IMR-90 (cell line): ENCODE data around the gene PITX2. TPM values are rescaled to one million over a fixed set of nuclear protein-coding genes. Genes with fewer than 3 reads are reported as not detected.

ENCODE experiments used
- ATAC-seq: fragments of 200-7000 bp; cut with Tn5 transposase; 2 replicates; pipeline ENCODE4 v1.9.1; 2020; ENCODE audit warnings: low read depth, mild to moderate bottlenecking, moderate library complexity
- BruUV-seq: library from RNA; stranded (reverse); fragments of 400-500 nt; replicated peaks from 2 replicates; lab custom pipeline; 2021; lab: Mats Ljungman, UMichigan
- CTCF ChIA-PET: fragments of 300-600 bp; formaldehyde crosslinking; extraction: SDS; loops from one replicate; lab custom pipeline; 2021; ENCODE audit warnings: antibody characterized with exemption; lab: Yijun Ruan, JAX
- POLR2A ChIA-PET: fragments of 300-600 bp; sonication (Branson Sonifier 250); formaldehyde crosslinking; loops from one replicate; lab custom pipeline; 2022; ENCODE audit warnings: antibody characterized with exemption; ENCODE audit not compliant: unreplicated experiment; lab: Charles Lee
- DNase-seq: peaks from one replicate; pipeline ENCODE4 v3.0.0; 2013
- H2AFZ ChIP-seq: replicated peaks from 2 replicates; pipeline ENCODE3; 2013; ENCODE audit warnings: low read length, mild to moderate bottlenecking; ENCODE audit not compliant: poor library complexity
- H2AK5ac ChIP-seq: 2 replicates; pipeline ENCODE4 v1.6.1; 2013; ENCODE audit warnings: low read depth, low read length, inconsistent platforms
- H2AK9ac ChIP-seq: replicated peaks from 2 replicates; pipeline ENCODE3; 2013; ENCODE audit warnings: mild to moderate bottlenecking, low read depth, low read length, moderate library complexity; ENCODE audit not compliant: poor library complexity
- H2BK120ac ChIP-seq: 2 replicates; pipeline ENCODE4 v1.6.1; 2013; ENCODE audit warnings: low read depth, low read length, inconsistent platforms
- H2BK15ac ChIP-seq: 3 replicates; pipeline ENCODE4 v1.6.1; 2013; ENCODE audit warnings: low read depth, low read length, inconsistent platforms
- H2BK20ac ChIP-seq: 2 replicates; pipeline ENCODE4 v1.6.1; 2013; ENCODE audit warnings: low read depth, mild to moderate bottlenecking, inconsistent platforms, low read length, moderate library complexity
- H2BK5ac ChIP-seq: 2 replicates; pipeline ENCODE4 v1.6.1; 2013; ENCODE audit warnings: mild to moderate bottlenecking, low read depth, low read length, inconsistent platforms; ENCODE audit not compliant: poor library complexity, severe bottlenecking
- H3K14ac ChIP-seq: replicated peaks from 2 replicates; pipeline ENCODE4 v1.6.1; 2013; ENCODE audit warnings: low read depth, low read length, inconsistent platforms
- H3K18ac ChIP-seq: 2 replicates; pipeline ENCODE4 v1.6.1; 2013; ENCODE audit warnings: low read depth, low read length, control low read depth
- H3K23ac ChIP-seq: 2 replicates; pipeline ENCODE4 v1.6.1; 2013; ENCODE audit warnings: low read depth, low read length, inconsistent platforms
- H3K27ac ChIP-seq: 2 replicates; pipeline ENCODE4 v1.5.1; 2013; ENCODE audit warnings: mild to moderate bottlenecking, control low read depth, low read length; ENCODE audit not compliant: insufficient read depth
- H3K27me3 ChIP-seq: 2 replicates; pipeline ENCODE4 v1.6.1; 2013; ENCODE audit warnings: low read length; ENCODE audit not compliant: control insufficient read depth, insufficient read depth
- H3K36me3 ChIP-seq: 2 replicates; pipeline ENCODE4 v1.6.1; 2013; ENCODE audit warnings: low read length, mixed read lengths; ENCODE audit not compliant: control insufficient read depth, insufficient read depth
- H3K4ac ChIP-seq: 2 replicates; pipeline ENCODE4 v1.6.1; 2013; ENCODE audit warnings: low read depth, low read length, inconsistent platforms
- H3K4me1 ChIP-seq: 2 replicates; pipeline ENCODE4 v1.6.1; 2013; ENCODE audit warnings: low read length, mixed read lengths; ENCODE audit not compliant: control insufficient read depth, insufficient read depth
- H3K4me2 ChIP-seq: 2 replicates; pipeline ENCODE4 v1.6.1; 2013; ENCODE audit warnings: low read depth, mild to moderate bottlenecking, control low read depth, low read length, moderate library complexity
- H3K4me3 ChIP-seq: 2 replicates; pipeline ENCODE4 v1.5.1; 2013; ENCODE audit warnings: low read depth, mild to moderate bottlenecking, control low read depth, low read length, moderate library complexity; ENCODE audit not compliant: insufficient read depth
- H3K56ac ChIP-seq: 2 replicates; pipeline ENCODE4 v1.6.1; 2013; ENCODE audit warnings: low read length, inconsistent platforms; ENCODE audit not compliant: insufficient read depth; ENCODE audit errors: extremely low read depth
- H3K79me1 ChIP-seq, 2 experiments: 2 replicates each; pipeline ENCODE4 v1.6.1; 2013; ENCODE audit warnings: low read length in 2 of 2, inconsistent platforms in 1 of 2, low read depth in 1 of 2
- H3K9ac ChIP-seq: 2 replicates; pipeline ENCODE4 v1.6.1; 2013; ENCODE audit warnings: low read depth, low read length, control low read depth
- H3K9me1 ChIP-seq: 2 replicates; pipeline ENCODE4 v1.6.1; 2013; ENCODE audit warnings: low read length, inconsistent platforms; ENCODE audit not compliant: insufficient read depth
- H3K9me3 ChIP-seq: 2 replicates; pipeline ENCODE4 v1.6.1; 2013; ENCODE audit warnings: low read length; ENCODE audit not compliant: control insufficient read depth, insufficient read depth
- H4K20me1 ChIP-seq: 2 replicates; pipeline ENCODE4 v1.6.1; 2013; ENCODE audit warnings: low read length, inconsistent platforms; ENCODE audit not compliant: insufficient read depth
- H4K5ac ChIP-seq: 2 replicates; pipeline ENCODE4 v1.6.1; 2013; ENCODE audit warnings: mild to moderate bottlenecking, low read depth, low read length, control low read depth
- H4K8ac ChIP-seq, 2 experiments: 2 replicates each; pipeline ENCODE4 v1.6.1; 2013; ENCODE audit warnings: low read depth in 2 of 2, low read length in 2 of 2, control low read depth in 1 of 2, inconsistent platforms in 1 of 2
- H4K91ac ChIP-seq: 2 replicates; pipeline ENCODE4 v1.6.1; 2013; ENCODE audit warnings: low read depth, low read length, inconsistent platforms; ENCODE audit not compliant: insufficient read depth
- CEBPB ChIP-seq: IDR thresholded peaks from 2 replicates; pipeline ENCODE4 v1.6.1; 2012; ENCODE audit warnings: low read depth, low read length, improper control_type of control experiment
- MAFK ChIP-seq: IDR thresholded peaks from 2 replicates; pipeline ENCODE4 v1.6.1; 2012; ENCODE audit warnings: low read depth, low read length, improper control_type of control experiment
- MXI1 ChIP-seq: IDR thresholded peaks from 2 replicates; pipeline ENCODE4 v1.6.1; 2012; ENCODE audit warnings: low read depth, mild to moderate bottlenecking, low read length, moderate library complexity, borderline replicate concordance
- NFE2L2 ChIP-seq: fragments of 150-350 bp; IDR thresholded peaks from 2 replicates; pipeline ENCODE4 v1.6.1; 2016; ENCODE audit warnings: low read depth, mild to moderate bottlenecking, low read length
- RFX5 ChIP-seq: IDR thresholded peaks from 2 replicates; pipeline ENCODE4 v1.8.0; 2012; ENCODE audit warnings: low read depth, mild to moderate bottlenecking, low read length, moderate library complexity
- WGBS, 2 experiments: methylation state at CpG; one replicate each; pipeline versions ENCODE4 v1.1.5 to v1.1.7; 2013; ENCODE audit warnings: missing lambda C conversion rate in 2 of 2; ENCODE audit not compliant: insufficient read length in 1 of 2; ENCODE audit errors: extremely low coverage in 2 of 2; 5-methylcytosine and 5-hydroxymethylcytosine counted together
- dilution Hi-C: fragments of 300-500 bp; cut with HindIII; formaldehyde crosslinking; loops from one replicate; pipeline ENCODE4 v1.14.3; 2018; ENCODE audit warnings: low sequenced_read_pairs; ENCODE audit not compliant: unreplicated experiment
- in situ Hi-C: fragments of 300-500 bp; cut with MboI; formaldehyde crosslinking; loops from 3 replicates; pipeline ENCODE4 v1.14.3; 2019; ENCODE audit warnings: low sequenced_read_pairs, inconsistent platforms, mixed read lengths
- intact Hi-C: fragments of 100-400 bp; cut with micrococcal nuclease; formaldehyde crosslinking; loops from 2 replicates; pipeline ENCODE4 v1.10.0; 2022
- polyA plus RNA-seq, 3 experiments: library from polyadenylated mRNA; depleted of rRNA; stranded (reverse); fragments of >200 nt; gene quantifications; 2 replicates each; pipeline ENCODE4 v1.2.3, GENCODE V29; 2012; ENCODE audit warnings: low replicate concordance in 1 of 3
- total RNA-seq: library from RNA; depleted of rRNA; stranded (reverse); fragments of >200 nt; gene quantifications from 2 replicates; pipeline ENCODE4 v1.2.3, GENCODE V29; 2012

Gene PITX2
- total and polyA plus RNA-seq, 2 of the 4 experiments (the other 2 are of a cell fraction), result 3.0 to 6.3 TPM

GRCh38 chr4:110668463-110669235 is 45.8 kb upstream of the PITX2 start:
- intact Hi-C loops, result no loop called here
- CTCF ChIA-PET, result no interaction called here

More at GRCh38 chr4:110668463-110669235, 45.8 kb upstream of the PITX2 start:
- Histone ChIP-seq H3K56ac (no peak overlapping the region), H4K91ac (no peak overlapping the region), H3K4me1 (peaks cover 3% of the 10 kb centered on the region; the same call in 1 of the 2 replicates), H3K4ac (no peak overlapping the region), H3K4me2 (no peak overlapping the region), H2BK20ac (no peak overlapping the region), H3K79me1 (no peaks in the 10 kb centered on the region), H3K14ac (no peak overlapping the region), H3K9me1 (0 out of 2 replicates have a peak, but pooled peaks cover 5% of the 10 kb centered on the region), H4K20me1 (no peaks in the 10 kb centered on the region), H2BK5ac (no peak overlapping the region), H2AK5ac (no peak overlapping the region), H3K9ac (no peak overlapping the region), H2BK120ac (no peak overlapping the region), H4K8ac (no peak overlapping the region), H2AK9ac (no peak overlapping the region), H4K5ac (no peak overlapping the region), H3K27me3 (no peaks in the 10 kb centered on the region), H3K9me3 (no peaks in the 10 kb centered on the region), H3K36me3 (no peaks in the 10 kb centered on the region), H3K27ac (no peak overlapping the region), H2AFZ (no peak overlapping the region), H3K18ac (no peak overlapping the region), H2BK15ac (no peak overlapping the region), H3K23ac (no peak overlapping the region), H3K4me3 (no peak overlapping the region)
- no peak for TF ChIP-seq CEBPB
- no peak for TF ChIP-seq RFX5
- TF ChIP-seq MXI1, result no peak
- no peak for TF ChIP-seq NFE2L2
- peak; percentile 56; the same call in 1 of the 2 replicates for TF ChIP-seq MAFK
- BruUV-seq, result no TSS peak
- dilution Hi-C loops, result no loop called here
- DNase-seq (no peak), ATAC-seq (no peak; the same call in 1 of the 2 replicates)
- in situ Hi-C loops, result no loop called here
- POLR2A ChIA-PET, result no interaction called here
- WGBS, 2 experiments, result no CpG with 5 or more reads among the region's 6 CpGs
